HPDE6-E6E7 (cell line): ENCODE data around the gene SBNO2.
A peak's percentile ranks its signal among the peaks of the same experiment; 100 is the strongest.

ENCODE experiments used
- DNase-seq: peaks from one replicate; pipeline ENCODE4 v3.0.0; 2011; ENCODE audit warnings: missing footprints; ENCODE audit errors: extremely low spot score

SBNO2 gene

DNA sequence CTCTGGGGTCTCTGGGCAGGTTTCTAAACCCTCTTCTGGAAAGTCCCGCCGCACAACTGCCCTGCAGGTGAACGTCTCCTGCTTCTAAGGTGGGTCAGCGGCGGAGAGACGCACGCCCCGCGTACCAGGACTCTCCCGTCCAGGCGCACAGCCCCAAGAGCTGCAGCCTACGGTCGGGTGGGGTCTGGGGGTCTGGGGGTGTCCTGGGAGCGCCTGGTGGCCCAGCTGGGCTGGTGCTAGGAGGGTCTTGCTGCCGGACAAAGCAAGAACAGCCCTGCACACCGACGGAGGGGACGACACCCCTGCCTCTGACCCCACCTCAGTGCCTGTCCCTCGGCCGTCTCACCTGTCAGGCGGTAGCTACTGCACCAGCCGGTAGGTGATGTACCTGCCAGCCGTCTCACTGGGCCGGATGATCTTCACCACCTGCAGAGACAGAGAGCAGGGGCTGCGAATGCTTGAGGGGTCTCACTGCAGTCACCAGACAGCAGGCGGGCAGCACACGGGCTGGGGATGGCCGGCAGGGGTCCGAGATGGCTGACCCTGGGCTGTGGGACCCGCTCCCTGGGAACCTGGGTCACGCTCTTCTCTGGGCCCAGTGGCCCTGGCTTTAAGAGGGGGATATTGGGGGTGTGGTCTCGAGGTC, 84.8 kb downstream of the SBNO2 start:
- DNase-seq, result no peak

DNA sequence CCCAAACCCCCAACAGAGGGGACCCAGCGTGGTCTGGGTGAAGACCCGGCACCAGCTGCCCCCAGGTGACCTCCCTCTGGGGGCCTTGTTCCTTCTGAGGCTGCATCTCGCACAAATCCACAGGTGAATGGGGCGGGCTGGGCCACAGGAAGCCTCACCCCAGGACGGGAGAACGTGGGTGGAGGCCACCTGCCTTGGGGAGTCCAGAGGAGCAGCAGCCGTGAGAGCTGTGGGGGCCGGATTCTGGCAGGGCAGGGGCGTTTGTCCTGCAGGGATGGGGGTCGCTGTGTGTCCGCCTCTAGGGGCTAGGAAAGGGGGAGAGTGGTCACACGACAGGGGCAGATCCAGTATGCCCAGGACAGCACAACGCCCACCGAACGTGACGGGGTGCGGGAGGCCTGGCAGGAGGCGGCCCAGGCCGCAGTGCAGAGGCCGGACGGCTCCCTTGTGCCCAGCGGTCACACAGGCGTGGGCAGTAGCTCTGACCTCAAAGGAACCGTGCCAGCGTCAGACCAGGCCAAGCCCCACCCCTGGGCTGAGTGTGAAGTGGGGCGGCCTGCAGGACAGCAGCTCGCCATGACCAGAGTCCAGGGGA, 85.6 kb downstream of the SBNO2 start:
- DNase-seq, result no peak

DNA sequence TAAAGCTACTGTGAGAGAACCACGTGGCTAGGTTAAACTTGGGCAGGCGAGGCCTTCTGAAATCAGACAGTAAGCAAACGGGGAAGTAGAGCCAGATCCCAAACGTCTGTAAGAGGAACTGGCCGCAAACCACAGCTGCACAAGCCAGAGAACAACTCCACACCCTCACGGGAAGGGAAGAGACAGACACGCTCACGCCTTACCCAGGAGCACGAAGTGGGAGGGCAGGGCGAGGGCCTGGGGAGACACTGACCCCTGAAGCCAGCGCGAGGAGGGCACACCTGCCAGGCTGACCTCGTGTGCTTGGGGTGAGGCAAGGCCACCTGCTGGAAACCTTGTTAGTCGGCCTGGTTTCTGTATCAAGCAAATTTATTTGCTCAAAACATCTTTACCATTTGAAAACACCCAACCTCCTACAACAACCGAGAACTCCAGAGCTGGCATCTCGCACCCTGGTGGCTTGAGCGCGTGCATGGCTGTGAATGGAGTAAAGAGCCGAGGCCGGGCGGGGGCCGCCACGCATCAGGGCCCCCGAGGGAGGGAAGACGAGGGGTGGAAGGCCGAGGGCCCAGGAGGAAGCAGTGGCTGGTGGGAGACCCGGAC, 86.2 kb downstream of the SBNO2 start:
- no peak for DNase-seq

DNA sequence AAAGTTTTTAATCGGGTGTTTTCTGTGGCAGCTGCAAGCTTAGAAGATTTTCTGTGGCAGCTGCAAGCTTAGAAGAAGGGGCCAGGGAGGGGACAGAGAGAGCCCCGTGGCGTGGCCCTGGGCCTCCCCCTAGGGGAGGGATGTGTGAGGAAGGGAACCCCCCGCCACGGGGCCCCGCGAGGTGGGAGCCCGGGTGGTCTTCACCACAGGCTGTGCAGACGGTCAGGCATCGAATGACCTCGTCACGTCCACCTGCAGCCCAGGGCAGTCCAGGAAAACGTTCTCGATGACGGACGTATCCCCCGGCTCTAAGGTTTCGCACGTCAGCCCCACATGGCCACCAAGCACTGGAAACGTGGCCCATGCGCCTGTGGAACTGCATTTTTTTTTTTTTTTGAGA, 87.5 kb downstream of the SBNO2 start:
- no peak for DNase-seq

DNA sequence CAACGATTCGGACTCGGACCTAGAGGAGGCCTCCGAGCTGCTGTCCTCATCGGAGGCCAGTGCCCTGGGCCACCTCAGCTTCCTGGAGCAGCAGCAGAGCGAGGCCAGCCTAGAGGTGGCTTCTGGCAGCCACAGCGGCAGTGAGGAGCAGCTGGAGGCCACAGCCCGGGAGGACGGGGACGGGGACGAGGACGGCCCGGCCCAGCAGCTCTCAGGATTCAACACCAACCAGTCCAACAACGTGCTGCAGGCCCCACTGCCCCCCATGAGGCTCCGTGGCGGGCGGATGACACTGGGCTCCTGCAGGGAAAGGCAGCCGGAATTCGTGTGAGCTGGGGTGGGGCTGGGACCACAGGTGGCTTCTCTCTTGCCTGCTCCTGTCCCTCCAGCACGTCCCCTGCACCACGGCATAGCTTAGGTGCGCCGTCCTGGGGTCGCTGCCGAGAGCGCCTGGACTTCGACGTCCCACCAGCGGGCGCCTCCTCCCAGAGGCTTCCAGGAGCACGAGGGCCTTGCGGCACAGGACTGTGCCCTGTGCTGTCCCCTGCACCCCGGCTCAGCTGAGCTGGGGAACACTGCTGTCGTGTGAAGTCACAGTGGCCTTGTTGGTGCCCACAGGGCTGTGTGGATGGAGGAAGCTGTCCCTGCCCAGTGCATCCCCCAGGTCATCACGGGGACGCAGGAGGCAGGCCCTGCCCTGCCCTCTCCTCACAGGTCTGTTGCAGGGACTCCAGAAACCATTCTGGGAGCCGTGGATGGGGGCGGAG, 88.2 kb downstream of the SBNO2 start:
- DNase-seq, result no peak

DNA sequence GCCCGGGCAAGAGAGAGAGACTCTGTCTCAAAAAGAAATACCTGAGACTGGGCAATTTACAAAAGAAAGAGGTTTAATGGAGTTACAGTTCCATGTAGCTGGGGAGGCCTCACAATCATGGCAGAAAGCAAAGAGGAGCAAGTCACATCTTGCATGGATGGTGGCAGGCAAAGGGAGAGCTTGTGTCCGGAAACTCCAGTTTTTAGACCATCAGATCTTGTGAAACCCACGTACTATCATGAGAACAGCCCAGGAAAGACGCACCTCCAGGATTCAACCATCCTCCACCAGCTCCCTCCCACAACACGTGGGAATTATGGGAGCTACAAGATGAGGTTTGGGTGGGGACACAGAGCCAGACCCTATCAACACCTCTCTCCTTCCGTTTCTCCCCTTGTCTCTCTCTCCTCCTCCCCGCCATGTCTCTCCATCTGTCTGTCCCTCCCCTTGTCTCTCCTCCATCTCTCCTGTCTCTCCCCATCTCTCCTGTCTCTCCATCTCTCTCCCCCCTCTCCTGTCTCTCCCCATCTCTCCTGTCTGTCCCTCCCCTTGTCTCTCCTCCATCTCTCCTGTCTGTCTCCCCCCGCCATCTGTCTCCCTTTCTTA, 88.9 kb downstream of the SBNO2 start:
- no peak for DNase-seq

DNA sequence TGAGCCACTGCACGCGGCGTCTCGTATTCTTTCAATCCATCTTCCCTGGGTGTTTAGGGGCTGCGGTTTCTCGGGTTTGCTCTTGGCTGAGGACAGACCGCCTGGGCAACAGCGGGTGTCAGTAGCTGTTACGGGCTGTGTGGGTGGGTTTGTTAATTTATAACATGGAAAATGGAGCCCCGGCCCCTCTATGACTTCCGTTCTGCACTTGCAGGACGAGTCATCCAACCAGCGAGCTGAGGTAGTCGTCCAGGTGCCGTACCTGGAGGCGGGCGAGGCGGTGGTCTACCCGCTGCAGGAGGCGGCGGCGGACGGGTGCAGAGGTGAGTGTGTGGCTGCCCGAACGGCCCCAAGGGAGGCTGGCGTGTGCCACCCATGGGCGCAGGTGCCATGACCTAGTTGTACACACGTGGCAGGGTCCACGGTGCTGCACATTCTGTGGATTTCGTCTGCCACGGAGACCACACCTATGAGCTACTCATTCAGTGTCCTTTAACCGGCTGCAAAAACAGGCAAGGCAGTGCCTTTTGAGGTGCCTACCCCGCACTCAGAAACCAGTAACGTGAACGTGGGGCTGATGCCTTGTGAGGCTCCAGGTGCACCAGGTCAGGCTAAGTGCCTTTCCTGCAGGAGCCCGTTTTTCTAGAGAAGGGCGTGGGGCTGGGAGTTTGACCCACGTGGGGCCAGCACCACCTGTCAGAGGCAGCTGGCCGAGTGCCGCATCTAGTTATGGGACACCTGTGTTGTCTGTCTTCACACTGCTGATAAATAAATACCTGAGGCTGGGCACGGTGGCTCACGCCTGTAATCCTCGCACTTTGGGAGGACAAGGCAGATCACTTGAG, 89.8 kb downstream of the SBNO2 start:
- no peak for DNase-seq

DNA sequence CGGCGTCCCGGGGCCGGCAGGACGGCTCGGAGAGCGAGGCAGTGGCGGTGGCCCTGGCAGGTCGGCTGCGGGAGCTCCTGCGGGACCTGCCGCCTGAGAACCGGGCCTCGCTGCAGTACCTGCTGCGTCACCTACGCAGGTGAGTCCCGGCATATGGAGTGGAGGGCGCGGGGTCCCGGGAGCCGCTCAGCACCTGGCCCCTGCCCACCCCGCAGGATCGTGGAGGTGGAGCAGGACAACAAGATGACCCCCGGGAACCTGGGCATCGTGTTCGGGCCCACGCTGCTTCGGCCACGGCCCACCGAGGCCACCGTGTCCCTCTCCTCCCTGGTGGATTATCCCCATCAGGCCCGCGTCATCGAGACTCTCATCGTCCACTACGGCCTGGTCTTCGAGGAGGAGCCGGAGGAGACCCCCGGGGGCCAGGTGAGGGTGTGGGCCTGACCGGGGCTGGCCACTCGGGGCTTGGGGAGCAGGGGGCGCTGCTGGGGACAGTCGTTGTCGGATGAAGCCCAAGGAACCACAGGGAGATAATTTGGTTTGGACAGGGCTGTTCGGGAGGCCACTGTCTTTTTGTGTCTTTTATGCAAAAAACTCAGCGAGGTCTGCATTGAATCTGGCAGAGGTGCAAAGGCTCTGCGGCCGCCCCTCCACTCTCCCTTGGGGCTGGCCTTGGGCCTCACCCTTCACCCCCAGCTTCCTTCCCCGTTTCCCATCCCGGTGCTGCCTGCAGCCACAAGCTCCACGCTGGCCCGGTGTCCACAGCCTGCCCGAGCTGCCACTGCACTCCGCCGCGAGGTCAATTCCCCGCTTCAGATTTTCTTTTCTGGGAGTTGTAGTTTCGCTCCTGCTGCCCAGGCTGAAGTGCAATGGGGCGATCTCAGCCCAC, 90.9 kb downstream of the SBNO2 start:
- DNase-seq, result no peak

DNA sequence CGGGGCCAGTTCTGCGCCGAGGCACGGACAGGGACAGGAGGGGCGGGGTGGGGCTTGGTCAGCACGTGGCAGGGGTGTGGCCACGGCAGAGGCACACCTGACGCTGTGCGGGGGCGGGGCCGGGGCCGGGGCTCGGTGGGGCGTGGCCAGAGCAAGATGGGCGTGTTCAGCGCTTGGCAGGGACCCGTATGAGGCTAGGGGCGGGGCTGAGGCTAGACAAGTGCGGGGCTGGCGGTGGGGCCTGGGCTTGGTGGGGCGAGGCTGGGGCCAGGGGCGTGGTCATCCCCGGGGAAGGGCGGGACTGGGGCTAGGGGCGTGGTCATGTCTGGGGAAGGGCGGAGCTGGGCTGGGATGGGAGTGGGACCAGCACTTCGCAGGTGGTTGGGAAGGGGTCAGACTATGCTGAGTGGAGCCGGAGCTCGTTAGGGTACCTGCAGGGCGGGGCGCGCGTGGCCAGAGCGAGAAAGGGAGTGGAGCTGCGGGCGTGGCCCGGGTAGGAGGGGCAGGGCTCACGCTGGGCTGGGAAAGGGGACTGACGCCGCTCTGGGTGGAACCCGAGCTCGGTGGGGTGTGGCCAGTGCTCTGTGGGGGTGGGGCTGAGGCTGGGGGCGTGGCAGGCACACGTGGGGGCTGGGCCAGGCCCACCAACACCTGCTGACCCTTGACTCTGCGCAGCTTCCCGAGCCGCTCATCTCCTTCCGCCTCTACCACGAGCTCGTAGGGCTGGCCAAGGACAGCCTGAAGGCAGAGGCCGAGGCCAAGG, 91.7 kb downstream of the SBNO2 start:
- peak; percentile 83 for DNase-seq

DNA sequence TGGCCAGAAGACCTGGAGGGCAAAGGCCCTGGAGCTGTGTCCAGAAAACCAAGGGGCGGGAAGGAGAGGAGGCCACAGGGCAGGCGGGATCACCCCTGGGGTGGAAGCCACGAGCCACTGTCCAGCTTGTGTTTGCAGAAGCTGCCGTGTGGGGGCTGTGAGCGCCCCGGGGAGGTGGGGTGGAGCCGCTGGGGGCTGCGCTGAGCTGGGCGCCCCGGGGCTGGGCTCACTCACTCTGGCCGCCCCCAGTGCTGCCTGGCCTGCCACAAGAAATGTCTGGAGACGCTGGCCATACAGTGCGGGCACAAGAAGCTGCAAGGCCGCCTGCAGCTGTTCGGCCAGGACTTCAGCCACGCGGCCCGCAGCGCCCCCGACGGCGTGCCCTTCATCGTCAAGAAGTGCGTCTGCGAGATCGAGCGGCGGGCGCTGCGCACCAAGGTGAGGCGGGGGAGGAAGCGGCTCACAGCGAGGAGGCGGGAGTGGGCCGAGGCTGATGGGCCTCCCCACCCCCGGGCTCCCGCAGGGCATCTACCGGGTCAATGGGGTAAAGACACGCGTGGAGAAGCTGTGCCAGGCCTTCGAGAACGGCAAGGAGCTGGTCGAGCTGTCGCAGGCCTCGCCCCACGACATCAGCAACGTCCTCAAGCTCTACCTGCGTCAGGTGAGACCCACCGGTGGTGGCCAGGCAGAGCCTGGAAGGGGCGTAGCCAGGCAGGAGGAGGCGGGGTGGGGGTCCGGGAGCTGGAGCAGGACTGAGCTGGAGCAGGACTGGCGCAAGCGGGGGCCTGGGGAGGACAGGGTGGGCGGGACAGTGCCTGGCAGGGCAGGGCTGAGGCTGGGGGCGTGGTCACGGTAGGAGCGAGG, 92.5 kb downstream of the SBNO2 start:
- no peak for DNase-seq

DNA sequence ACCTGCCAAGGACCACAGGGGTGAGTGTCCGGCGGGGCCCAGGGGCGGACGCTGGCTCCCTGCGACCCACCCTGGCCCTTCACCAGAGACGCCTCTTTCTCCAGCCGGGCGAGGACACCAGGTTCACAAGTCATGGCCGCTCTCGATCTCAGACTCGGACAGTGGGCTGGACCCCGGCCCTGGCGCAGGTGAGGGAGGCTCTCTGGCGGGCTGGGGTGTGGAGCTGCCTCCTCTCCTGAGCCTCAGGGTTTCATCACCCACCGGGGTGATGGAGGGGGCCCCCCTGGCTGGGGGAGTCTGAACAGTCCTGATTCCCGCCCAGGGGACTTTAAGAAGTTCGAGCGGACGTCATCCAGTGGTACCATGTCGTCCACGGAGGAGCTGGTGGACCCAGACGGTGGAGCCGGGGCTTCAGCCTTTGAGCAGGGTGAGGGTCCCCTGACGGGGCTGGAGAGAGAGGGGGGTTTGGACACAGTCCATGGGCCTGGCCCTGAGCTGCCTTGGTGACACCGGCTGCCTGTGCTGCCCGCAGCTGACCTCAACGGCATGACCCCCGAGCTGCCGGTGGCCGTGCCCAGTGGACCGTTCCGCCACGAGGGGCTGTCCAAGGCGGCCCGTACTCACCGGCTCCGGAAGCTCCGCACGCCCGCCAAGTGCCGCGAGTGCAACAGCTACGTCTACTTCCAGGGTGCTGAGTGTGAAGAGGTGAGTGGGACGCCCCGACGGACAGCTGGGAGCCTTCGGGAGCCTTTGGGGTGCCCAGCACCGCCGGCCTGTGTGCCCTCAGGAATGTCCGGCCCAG, 93.5 kb downstream of the SBNO2 start:
- no peak for DNase-seq

DNA sequence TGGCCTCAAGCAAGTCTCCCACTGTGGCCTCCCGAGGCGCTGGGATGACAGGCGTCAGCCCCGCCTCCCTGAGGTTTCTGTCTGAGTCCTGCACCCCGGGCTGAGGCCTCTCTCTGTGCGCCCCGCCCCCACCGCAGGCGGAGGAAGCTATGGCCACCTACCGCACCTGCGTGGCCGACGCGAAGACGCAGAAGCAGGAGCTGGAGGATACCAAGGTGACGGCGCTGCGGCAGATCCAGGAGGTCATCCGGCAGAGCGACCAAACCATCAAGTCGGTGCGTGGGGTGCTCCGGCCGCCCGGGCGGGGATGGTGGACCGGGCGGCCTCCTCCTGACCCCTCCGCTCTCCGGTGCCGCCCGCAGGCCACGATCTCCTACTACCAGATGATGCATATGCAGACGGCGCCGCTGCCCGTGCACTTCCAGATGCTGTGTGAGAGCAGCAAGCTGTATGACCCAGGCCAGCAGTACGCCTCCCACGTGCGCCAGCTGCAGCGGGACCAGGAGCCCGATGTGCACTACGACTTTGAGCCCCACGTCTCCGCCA, 94.4 kb downstream of the SBNO2 start:
- DNase-seq, result no peak

DNA sequence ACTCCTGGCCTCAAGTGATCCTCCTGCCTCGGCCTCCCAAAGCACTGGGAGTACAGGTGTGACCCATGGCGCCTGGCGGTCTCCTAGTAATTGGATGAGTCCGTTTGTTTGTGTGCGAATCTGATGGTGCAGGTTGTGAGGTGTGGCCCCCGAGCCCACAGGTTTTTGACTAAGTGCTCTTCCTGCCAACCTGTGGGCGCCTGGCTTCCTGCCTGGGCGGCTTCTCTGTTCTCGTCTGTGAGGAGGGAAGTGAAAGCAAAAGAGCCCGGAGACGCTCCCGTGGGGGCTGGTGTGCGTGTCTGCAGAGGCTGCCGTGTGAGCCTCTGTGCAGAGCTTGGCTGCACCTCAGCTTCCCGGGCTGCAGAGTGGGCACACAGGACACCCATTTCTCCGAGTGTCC, 97.1 kb downstream of the SBNO2 start:
- no peak for DNase-seq

DNA sequence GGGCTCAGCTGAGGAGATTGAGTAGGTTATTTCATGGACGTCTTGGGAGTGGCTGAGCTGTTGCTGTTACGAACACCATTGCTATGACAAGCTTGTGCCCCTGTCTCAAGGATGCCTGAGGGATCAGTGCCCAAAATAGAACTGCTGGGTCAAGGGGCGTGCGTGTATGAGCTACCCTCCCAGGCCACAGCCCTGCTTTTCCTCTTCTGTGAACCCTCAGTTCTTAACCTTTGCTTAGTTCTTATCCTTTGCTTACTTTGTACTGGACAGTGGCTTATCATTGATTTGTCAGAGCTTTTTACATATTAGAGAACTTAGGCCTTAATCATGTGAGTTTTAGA, 98.1 kb downstream of the SBNO2 start:
- DNase-seq, result no peak

DNA sequence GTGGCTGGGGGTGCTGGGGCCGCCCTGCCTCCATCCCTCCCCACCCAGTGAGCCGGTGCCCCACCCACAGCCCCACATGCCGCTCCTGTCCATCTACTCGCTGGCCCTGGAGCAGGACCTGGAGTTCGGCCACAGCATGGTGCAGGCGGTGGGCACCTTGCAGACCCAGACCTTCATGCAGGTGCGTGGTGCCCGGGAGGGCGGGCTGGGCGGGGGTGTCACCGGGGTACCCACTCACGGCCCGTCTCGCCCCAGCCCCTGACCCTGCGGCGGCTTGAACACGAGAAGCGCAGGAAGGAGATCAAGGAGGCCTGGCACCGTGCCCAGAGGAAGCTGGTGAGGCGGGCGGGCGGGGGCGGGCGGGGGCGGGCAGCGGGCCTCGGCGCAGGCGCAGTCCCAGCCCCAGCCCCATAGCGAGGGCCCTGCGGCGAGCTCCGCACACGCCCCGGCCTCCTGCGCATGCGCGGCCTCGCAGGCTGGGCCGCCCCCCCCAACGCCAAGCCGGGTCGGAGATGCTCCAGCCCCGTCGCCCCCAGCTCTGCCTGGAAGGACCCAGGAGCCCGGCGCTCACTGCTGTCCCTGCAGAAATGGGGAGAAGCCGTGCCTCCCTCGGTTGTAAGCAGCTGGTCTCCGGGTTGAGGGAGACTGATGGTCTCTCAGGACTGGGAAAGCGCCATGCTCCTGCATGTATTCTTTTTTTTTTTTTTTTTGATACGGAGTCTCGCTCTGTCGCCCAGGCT, 99.4 kb downstream of the SBNO2 start:
- peak; percentile 93 for DNase-seq

DNA sequence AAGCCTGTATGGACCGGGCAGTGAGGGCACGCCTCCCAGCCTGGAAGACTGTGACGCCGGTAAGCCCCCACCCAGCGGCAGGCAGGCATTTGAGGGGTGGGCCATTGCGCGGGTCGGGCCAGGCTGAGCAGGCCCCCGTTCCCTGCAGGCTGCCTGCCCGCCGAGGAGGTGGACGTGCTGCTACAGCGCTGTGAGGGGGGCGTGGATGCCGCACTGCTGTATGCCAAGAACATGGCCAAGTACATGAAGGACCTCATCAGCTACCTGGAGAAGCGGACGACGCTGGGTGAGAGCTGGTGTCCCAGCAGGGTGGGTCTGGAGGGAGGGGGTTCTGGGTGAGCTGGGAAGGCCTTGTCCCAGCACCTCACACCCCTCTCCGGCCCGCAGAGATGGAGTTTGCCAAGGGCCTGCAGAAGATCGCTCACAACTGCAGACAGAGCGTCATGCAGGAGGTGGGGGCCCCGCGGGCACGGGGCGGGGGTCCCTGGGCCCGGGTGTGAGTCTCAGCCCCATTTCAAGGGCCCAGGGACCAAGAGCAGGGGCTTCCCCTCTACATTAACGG, 100.0 kb downstream of the SBNO2 start:
- DNase-seq, result no peak
